ENCODE results near the gene CAPN15. TPM values are rescaled to one million over a fixed set of nuclear protein-coding genes. Genes with fewer than 3 reads are reported as not detected.
A peak's percentile ranks its signal among the peaks of the same experiment; 100 is the strongest.

The CAPN15 gene
- total and polyA plus RNA-seq, 9 of the 15 experiments (the other 6 are each of a cell fraction or from before 2014, with no cell fraction given), result 0.62 to 111 (median 14.2) TPM

DNA sequence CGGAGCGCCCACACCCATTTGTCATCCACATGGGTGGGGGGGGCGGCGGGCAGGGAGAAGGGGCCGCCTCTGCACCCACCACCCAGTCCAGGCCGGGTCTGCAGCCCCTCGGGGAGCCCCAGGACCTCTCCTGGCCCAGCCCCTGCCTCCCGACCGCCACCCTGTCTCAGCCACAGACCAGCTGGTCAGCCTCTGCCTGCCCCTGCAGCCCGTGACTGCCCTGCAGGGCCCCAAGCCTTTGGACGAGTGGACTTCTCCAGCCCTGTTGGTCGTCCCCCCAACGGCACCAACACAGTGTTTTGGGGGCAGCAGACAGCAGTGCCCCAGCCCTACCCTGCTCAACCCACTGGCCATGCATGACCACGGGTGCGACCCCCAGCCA is 33.9 kb downstream of the CAPN15 start (continued):
- TF ChIP-seq, protein P1, sequence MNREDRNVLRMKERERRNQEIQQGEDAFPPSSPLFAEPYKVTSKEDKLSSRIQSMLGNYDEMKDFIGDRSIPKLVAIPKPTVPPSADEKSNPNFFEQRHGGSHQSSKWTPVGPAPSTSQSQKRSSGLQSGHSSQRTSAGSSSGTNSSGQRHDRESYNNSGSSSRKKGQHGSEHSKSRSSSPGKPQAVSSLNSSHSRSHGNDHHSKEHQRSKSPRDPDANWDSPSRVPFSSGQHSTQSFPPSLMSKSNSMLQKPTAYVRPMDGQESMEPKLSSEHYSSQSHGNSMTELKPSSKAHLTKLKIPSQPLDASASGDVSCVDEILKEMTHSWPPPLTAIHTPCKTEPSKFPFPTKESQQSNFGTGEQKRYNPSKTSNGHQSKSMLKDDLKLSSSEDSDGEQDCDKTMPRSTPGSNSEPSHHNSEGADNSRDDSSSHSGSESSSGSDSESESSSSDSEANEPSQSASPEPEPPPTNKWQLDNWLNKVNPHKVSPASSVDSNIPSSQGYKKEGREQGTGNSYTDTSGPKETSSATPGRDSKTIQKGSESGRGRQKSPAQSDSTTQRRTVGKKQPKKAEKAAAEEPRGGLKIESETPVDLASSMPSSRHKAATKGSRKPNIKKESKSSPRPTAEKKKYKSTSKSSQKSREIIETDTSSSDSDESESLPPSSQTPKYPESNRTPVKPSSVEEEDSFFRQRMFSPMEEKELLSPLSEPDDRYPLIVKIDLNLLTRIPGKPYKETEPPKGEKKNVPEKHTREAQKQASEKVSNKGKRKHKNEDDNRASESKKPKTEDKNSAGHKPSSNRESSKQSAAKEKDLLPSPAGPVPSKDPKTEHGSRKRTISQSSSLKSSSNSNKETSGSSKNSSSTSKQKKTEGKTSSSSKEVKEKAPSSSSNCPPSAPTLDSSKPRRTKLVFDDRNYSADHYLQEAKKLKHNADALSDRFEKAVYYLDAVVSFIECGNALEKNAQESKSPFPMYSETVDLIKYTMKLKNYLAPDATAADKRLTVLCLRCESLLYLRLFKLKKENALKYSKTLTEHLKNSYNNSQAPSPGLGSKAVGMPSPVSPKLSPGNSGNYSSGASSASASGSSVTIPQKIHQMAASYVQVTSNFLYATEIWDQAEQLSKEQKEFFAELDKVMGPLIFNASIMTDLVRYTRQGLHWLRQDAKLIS (CRISPR knock-in tag; IDR thresholded peaks at IDR 0.05), result no peak
- TF ChIP-seq NR2C2 (CRISPR knock-in tag; IDR thresholded peaks at IDR 0.05) (no peak), NR2C2 (tag; IDR thresholded peaks at IDR 0.05) (no peak)

DNA sequence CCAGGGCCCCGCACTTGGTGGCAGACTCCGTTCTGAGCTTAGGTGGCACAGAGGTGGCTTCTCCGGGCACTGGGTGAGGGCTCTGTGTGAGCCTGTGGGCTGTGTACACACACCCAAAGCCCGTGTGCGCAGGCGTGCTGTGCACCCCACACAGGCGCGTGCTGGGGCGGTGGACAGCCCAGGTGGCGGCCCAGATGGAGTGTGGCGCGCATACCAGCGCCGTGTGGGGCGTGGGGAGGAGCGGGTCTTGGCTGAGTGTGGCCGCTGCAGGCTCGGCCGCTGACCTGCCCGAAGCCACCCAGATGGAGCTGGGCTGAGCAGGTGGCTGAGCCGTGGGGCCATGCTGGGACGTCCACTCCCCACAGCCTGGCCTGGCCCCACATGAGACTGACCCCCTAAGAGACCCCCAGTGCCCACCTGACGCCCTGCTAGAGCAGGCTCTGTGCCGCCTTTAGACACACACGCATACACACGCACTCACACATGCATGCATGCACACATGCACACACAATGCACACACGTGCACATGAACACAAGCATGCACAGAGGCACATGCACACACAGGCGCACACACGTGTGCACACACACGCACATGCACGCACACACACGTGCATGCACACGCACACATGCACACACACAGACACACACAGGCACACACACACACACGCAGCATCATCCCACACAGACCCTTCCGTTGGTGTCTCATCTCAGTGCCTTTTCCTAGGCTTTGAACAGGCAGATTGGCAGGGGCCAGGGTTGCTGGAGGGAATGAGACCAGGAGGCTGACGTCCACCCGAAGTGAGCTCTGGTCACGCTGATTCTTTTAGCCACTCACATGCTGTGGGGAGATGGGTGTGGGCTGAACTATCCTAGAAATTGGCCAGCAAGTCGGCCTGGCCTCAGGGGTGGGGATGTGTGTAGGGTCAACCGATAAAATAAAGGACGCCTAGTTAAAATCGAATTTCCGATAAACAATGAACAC is 34.7 kb downstream of the CAPN15 start:
- WGBS (ENCODE audit: insufficient coverage, low coverage, missing lambda C conversion rate), result 41% methylated on average over 34 of the region's 43 CpGs
- H2AFZ ChIP-seq (ENCODE audit: low read depth, low read length), result no peak overlapping the region
- 0 out of 3 replicates have a peak, but pooled peaks cover 1% of the 10 kb centered on the region for H3K79me2 ChIP-seq (ENCODE audit: control insufficient read depth, insufficient read depth, low read length)
- no peaks in the 10 kb centered on the region for H3K9me3 ChIP-seq (replicated peaks; ENCODE audit: control insufficient read depth, insufficient read depth, low read depth, low read length)
- in situ Hi-C loops (cut with MboI) (no loop called here), intact Hi-C loops (cut with micrococcal nuclease) (no loop called here)
- ChIA-PET CTCF (ENCODE audit: low intra/inter-chr PET ratio) (no interaction called here), POLR2A (interaction anchor here (0.6 kb wide), 2 partner anchors 119 to 166 kb away, joined by 3 read pairs; no protein-coding TSS in a partner anchor)
- H3K4me3 ChIP-seq, result no peak overlapping the region
- BruUV-seq (replicated peaks), result no TSS peak
- no peak overlapping the region for H3K4me2 ChIP-seq (ENCODE audit: insufficient read depth, low read length)
- no peaks in the 10 kb centered on the region for H3K36me3 ChIP-seq (ENCODE audit: control insufficient read depth, insufficient read depth, low read length)
- no peak for ATAC-seq
- DNase-seq (ENCODE audit: extremely low read depth in 1 of 4, low spot score in 3 of 4), result no peak
- peak overlapping the region in 1 of 2 experiments; percentile 58; a peak in 1 of 4 replicates for H3K9ac ChIP-seq (ENCODE audit: insufficient read depth in 1 of 2, low read depth in 2 of 2, low read length in 2 of 2)
- H3K27ac ChIP-seq (ENCODE audit: extremely low read depth, low read depth, low read length), result no peak overlapping the region
- H3K27me3 ChIP-seq (ENCODE audit: control insufficient read depth in 2 of 2, insufficient read depth in 2 of 2, low read length in 2 of 2), result peaks cover 3 to 17% of the 10 kb centered on the region in 2 experiments; a peak in 4 of 5 replicates
- peak; percentile 86 for FAIRE-seq
- H3K9me1 ChIP-seq (ENCODE audit: control insufficient read depth, insufficient read depth, low read length), result no peaks in the 10 kb centered on the region
- H4K20me1 ChIP-seq (replicated peaks; ENCODE audit: control insufficient read depth, insufficient read depth, low read length), result no peaks in the 10 kb centered on the region
- peaks cover 20 to 96% of the 10 kb centered on the region in 2 experiments for H3K4me1 ChIP-seq (replicated peaks in 1 of 2; ENCODE audit: control insufficient read depth in 2 of 2, insufficient read depth in 2 of 2, low read length in 2 of 2)
- TF ChIP-seq ZNF143 (CRISPR knock-in tag; IDR thresholded peaks at IDR 0.05) (peak; percentile 43; the same call in 1 of the 2 replicates), PHB2 (IDR thresholded peaks at IDR 0.05; ENCODE audit: low read depth) (no peak), MEIS2 (IDR thresholded peaks at IDR 0.05; ENCODE audit: partially characterized antibody) (no peak), PML (IDR thresholded peaks at IDR 0.05; ENCODE audit: low read length) (no peak), CEBPG (CRISPR knock-in tag; IDR thresholded peaks at IDR 0.05) (0 out of 2 replicates have a peak, but pooled peaks have one; percentile 27), CEBPG (tag; conservative IDR thresholded peaks at IDR 0.05 in 1 of 2, IDR thresholded peaks at IDR 0.05 in 1 of 2) (no peak)
- TF ChIP-seq, protein P2, sequence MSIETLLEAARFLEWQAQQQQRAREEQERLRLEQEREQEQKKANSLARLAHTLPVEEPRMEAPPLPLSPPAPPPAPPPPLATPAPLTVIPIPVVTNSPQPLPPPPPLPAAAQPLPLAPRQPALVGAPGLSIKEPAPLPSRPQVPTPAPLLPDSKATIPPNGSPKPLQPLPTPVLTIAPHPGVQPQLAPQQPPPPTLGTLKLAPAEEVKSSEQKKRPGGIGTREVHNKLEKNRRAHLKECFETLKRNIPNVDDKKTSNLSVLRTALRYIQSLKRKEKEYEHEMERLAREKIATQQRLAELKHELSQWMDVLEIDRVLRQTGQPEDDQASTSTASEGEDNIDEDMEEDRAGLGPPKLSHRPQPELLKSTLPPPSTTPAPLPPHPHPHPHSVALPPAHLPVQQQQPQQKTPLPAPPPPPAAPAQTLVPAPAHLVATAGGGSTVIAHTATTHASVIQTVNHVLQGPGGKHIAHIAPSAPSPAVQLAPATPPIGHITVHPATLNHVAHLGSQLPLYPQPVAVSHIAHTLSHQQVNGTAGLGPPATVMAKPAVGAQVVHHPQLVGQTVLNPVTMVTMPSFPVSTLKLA (conservative IDR thresholded peaks at IDR 0.05), result 0 out of 4 replicates have a peak, but pooled peaks of 1 of the 2 experiments have one; percentile 30
- TF ChIP-seq, protein P3, sequence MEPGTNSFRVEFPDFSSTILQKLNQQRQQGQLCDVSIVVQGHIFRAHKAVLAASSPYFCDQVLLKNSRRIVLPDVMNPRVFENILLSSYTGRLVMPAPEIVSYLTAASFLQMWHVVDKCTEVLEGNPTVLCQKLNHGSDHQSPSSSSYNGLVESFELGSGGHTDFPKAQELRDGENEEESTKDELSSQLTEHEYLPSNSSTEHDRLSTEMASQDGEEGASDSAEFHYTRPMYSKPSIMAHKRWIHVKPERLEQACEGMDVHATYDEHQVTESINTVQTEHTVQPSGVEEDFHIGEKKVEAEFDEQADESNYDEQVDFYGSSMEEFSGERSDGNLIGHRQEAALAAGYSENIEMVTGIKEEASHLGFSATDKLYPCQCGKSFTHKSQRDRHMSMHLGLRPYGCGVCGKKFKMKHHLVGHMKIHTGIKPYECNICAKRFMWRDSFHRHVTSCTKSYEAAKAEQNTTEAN (CRISPR knock-in tag; IDR thresholded peaks at IDR 0.05), result peak; percentile 79; the same call in 1 of the 2 replicates

Data from K562 (cell line).